ENCODE measurements around the gene FRS3.

DNA sequence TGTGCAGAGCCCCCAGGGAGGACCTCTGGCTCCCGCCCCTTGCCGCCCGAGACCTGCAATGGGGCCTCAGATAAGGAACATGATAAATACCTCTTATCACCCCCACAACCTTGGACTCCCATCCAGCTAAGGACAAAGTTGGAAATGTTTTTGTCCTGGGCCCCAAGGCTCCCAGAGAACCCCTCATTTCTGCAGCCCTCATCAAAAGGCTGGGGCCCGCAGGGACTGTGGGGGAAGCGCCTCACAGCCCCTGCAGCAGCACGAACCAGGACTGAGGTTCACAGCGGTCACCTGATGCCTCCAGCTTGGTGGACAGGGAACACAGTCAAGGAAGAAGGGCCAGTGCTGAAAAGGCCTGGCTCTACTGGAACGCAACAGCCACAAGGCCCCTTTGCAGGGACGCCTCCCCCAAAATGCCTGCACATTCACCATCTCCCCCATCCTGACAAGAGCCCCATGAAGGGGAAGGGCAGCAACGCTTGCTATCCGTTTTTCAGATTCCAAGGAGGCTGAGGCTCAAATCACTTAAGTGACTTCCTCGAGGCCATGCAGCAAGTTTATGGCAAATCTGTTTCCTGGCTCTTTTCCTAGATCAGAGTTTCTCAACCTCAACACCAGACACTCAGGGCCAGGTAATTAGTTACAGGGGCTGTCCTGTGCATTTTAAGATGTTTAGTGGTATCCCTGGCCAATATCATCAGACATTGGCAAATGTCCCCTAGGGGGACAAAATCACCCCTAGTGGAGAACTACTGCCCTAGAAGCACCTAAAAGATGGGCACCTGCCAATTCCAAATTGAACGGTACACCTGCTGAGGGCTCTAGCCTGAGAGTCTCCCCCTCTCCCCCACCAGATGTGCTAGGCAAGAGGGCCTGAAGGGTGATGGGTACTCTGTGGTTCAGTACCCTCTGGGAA is 54.9 kb downstream of the FRS3 start:
- TF ChIP-seq, protein P1, sequence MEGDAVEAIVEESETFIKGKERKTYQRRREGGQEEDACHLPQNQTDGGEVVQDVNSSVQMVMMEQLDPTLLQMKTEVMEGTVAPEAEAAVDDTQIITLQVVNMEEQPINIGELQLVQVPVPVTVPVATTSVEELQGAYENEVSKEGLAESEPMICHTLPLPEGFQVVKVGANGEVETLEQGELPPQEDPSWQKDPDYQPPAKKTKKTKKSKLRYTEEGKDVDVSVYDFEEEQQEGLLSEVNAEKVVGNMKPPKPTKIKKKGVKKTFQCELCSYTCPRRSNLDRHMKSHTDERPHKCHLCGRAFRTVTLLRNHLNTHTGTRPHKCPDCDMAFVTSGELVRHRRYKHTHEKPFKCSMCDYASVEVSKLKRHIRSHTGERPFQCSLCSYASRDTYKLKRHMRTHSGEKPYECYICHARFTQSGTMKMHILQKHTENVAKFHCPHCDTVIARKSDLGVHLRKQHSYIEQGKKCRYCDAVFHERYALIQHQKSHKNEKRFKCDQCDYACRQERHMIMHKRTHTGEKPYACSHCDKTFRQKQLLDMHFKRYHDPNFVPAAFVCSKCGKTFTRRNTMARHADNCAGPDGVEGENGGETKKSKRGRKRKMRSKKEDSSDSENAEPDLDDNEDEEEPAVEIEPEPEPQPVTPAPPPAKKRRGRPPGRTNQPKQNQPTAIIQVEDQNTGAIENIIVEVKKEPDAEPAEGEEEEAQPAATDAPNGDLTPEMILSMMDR (IDR thresholded peaks at IDR 0.05; ENCODE audit: insufficient read depth, low read depth, low read length): no peak
- TF ChIP-seq EZH2 (IDR thresholded peaks at IDR 0.05; ENCODE audit: insufficient read depth, low read length): no peak
